GM12874 (cell line): ENCODE measurements around the gene SGCD.

Experiments used
- CTCF ChIP-seq: IDR thresholded peaks from 2 replicates; pipeline ENCODE4 v1.5.1; 2011; ENCODE audit warnings: low read depth, mild to moderate bottlenecking, control low read depth, low read length, moderate library complexity; ENCODE audit not compliant: insufficient read depth

SGCD gene

GRCh38 chr5:156327296-156327695 is 332 bp downstream of the SGCD start:
- no peak for TF ChIP-seq CTCF

DNA sequence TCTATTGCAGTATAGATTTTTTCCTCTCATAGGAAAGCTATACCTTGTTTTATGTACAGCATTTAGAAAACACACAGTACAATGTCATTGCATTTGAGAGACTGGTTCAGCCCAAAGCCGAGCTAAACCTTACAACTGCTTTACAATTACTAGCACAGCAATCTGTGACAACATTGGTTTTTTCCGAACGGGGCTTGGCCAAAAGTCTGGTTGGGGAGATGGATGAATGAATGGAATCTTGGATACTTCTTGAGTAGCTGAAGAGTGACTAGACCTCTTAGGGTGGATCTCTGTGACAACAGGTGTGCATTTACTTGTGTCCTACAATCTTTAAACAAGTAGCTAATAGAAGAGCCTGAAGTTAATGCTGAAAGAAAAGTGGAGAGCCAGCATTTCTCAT is 1.2 kb downstream of the SGCD start:
- no peak for TF ChIP-seq CTCF

DNA sequence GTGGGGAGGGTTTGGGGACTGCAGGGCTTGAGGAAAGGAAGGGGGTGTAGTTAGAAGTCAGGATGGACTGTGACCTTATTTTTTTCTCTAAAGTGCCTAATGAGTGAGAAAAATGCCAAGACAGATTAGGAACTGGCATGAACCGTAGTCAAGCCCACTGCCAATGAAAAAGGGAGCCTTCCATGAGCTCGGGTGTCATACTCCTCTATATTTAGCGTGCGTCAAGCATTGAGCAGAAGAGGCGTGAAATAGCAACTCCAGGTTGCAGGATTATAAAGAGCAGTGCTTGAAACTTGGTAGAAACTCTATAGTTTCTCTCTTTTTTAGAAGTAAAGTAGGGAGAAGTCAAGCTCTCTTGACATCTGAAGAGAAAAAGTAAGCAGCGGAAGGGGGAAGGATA is 1.8 kb downstream of the SGCD start:
- TF ChIP-seq CTCF: no peak

- TF ChIP-seq CTCF: no peak
Observed at GRCh38 chr5:156329171-156329611, 2.2 kb downstream of the SGCD start.

- TF ChIP-seq CTCF: no peak
Observed at GRCh38 chr5:156330141-156330870, 3.3 kb downstream of the SGCD start.

- TF ChIP-seq CTCF: no peak
Observed at GRCh38 chr5:156331181-156331580, 4.2 kb downstream of the SGCD start.

DNA sequence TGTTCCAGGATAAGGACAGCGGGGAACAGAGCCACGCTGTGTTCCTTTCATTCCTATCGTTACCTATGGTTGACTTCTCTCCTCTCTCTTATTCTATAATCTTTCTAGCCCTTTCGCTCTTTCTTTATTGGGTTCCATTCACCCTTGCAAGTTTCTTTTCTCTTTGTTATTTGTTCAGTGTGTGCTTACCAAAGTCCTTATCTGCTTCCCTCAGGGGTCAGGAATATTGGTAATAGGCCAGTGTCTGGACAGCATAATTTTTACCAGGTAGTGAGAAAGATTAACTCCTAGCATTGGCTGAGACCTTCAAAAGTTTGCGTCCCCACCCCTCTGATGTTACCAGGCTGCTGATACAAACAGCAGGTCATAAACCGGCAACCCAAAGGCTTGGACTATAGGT is 4.9 kb downstream of the SGCD start:
- no peak for TF ChIP-seq CTCF
